Activated T-helper 2 cell treated with anti-CD3 and anti-CD28 coated beads, Interferon-gamma antibody, Interleukin-2, Interleukin-4, amounts not matched to agents 10 μg/mL and 5 μg/mL and 100 μg/mL, durations not matched to agents 14 hours and 24 hours and 36 hours (primary cell): ENCODE data around the gene PXT1. TPM values are rescaled to one million over a fixed set of nuclear protein-coding genes. Genes with fewer than 3 reads are reported as not detected.
"Not testable (repeated sequence)": the region's sequence is repeated elsewhere in the genome, so short reads cannot be mapped to it uniquely, and the experiment has no call there.

Experiments
- DNase-seq: peaks from one replicate; pipeline ENCODE4 v3.0.0; 2021; ENCODE audit warnings: low spot score
- H3K27ac Mint-ChIP-seq: one replicate; pipeline ENCODE4 v1.8.0; 2021; ENCODE audit warnings: mixed read lengths
- H3K27me3 Mint-ChIP-seq: one replicate; pipeline ENCODE4 v1.8.0; 2021; ENCODE audit warnings: low read depth, mixed read lengths
- H3K36me3 Mint-ChIP-seq: one replicate; pipeline ENCODE4 v1.8.0; 2021; ENCODE audit warnings: low read depth, mixed read lengths
- H3K4me1 Mint-ChIP-seq: one replicate; pipeline ENCODE4 v1.8.0; 2021; ENCODE audit warnings: low read depth, mixed read lengths
- H3K4me3 Mint-ChIP-seq: one replicate; pipeline ENCODE4 v1.8.0; 2021; ENCODE audit warnings: low read depth, mild to moderate bottlenecking, moderate library complexity, mixed read lengths
- H3K9me3 Mint-ChIP-seq: one replicate; pipeline ENCODE4 v1.8.0; 2021; ENCODE audit warnings: mixed read lengths
- intact Hi-C: fragments of 100-400 bp; cut with micrococcal nuclease; formaldehyde crosslinking; loops from one replicate; pipeline ENCODE4 v1.15.1; 2023
- total RNA-seq: library from RNA; stranded (reverse); gene quantifications from 2 replicates; pipeline ENCODE4 v1.2.3, GENCODE V29; 2022

The PXT1 gene
- total RNA-seq, 1 donor from 2014 or later, result 0.27 TPM

DNA sequence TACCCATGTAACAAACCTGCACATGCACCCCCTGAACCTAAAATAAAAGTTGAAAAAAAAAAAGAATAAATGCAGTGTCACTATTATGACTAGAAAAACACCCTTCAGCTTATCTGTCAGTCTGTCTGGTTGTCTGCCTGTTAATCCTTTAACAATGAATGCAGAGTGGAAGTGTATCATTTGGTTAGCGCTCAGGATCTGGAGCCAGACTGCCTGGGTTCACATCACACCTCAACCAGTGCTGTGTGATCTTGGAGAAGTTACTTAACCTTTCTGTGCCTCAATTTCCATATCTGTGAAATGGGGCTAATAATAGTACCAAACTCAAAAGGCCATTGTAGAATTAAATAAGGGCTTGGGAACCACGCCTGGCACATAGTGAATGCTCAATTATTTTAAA is 72.0 kb downstream of the PXT1 start:
- H3K27ac Mint-ChIP-seq, result no peak overlapping the region
- peaks cover 9% of the 10 kb centered on the region for H3K27me3 Mint-ChIP-seq
- H3K4me3 Mint-ChIP-seq, result no peak overlapping the region
- H3K4me1 Mint-ChIP-seq, result no peaks in the 10 kb centered on the region
- H3K36me3 Mint-ChIP-seq, result no peaks in the 10 kb centered on the region
- no peak for DNase-seq
- intact Hi-C loops, result no loop called here
- H3K9me3 Mint-ChIP-seq, result no peaks in the 10 kb centered on the region

DNA sequence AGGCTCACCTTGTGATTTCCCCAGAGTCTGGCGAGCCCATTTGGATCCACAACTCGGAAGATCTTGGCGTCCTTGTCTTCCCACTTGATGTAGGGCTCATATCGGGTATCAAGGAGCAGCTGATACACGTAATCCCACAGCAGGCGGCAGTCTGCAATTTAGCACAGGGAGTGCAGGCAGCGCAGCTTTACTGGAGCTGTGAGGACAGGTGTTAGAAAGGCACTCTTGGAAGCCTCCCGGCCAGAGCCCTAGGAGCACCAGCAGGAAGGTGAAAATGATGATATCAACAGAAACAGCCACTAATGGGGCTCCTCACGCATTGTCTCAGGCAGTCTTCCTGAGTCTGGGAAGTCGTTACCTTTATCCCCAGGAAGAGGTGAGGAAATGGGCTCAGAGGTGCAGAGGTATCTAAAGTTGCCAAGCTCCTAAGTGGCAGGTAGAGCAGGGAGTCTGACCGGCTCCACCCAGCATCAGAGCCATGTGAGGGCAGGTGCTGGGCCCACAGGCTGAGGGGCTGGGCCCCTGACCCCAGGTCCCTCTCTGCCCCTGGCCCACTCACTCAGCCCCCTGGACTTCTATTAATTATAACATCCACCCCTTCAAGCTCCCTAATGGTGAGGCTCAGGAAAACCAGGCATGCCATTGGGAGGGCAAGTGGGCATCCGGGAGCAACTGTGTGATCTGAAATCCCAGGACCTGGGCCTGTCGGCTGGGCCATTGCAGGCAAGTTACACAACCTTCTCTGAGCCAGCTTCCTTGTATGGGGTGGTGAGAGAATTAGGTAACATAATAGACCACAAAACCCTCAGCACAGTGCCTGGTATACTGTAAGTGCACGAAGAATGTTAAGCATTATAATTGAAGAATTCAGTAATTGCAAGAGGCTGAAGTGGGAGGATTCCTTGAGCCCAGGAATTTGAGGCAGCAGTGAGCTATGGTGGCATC is 73.5 kb downstream of the PXT1 start:
- intact Hi-C loops, result no loop called here
- H3K4me3 Mint-ChIP-seq, result no peak overlapping the region

DNA sequence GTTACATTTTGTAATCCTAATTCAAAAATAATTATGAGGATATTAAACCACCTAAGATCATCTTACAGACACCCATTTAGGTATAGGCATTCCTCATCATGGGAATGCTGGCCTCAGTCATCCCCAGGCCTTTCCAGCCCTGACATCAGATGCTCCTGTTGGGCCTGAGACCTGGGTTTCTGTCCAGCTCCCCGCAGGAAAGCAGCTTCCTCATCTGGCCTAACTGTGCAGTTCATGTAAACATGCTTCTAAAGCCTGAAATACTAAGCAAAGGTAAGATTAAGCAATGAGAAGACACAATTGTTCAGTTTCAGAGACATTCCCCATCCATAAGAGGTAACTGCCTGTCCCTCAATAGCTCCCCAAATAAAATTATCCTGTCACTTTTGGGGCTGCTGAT is 74.2 kb downstream of the PXT1 start:
- Mint-ChIP-seq H3K27ac (no peak overlapping the region), H3K36me3 (no peaks in the 10 kb centered on the region), H3K9me3 (no peaks in the 10 kb centered on the region), H3K4me1 (peaks cover 6% of the 10 kb centered on the region), H3K4me3 (no peak overlapping the region), H3K27me3 (peaks cover 9% of the 10 kb centered on the region)
- DNase-seq, result no peak
- intact Hi-C loops, result no loop called here

More for the DNA sequence above, 73.5 kb downstream of the PXT1 start:
- no peak for DNase-seq
- no peak overlapping the region for H3K27ac Mint-ChIP-seq
- H3K36me3 Mint-ChIP-seq, result no peaks in the 10 kb centered on the region
- peaks cover 6% of the 10 kb centered on the region for H3K4me1 Mint-ChIP-seq
- H3K27me3 Mint-ChIP-seq, result peaks cover 9% of the 10 kb centered on the region
- no peaks in the 10 kb centered on the region for H3K9me3 Mint-ChIP-seq

DNA sequence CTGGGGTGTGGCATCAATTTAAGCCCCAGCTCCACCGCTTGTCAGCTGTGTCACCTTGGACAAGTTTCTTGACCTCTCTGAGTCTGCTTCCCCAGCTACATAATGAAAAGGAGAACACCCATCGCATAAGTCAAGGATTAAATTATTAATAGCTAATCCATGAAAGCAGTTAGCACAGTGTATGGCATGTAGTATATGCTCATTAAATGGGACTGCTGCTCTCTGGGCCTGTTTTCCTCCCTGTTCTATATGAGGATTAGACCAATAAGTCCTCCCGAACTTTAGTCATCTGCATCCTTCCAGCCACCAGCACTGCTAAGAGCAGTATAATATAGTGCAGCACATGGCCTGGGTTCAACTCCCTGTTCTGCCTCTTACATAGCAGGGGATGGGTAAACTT is 74.9 kb downstream of the PXT1 start:
- H3K36me3 Mint-ChIP-seq, result no peaks in the 10 kb centered on the region
- H3K27ac Mint-ChIP-seq, result no peak overlapping the region
- peaks cover 7% of the 10 kb centered on the region for H3K27me3 Mint-ChIP-seq
- DNase-seq, result no peak
- intact Hi-C loops, result no loop called here
- no peaks in the 10 kb centered on the region for H3K9me3 Mint-ChIP-seq
- H3K4me3 Mint-ChIP-seq, result no peak overlapping the region
- H3K4me1 Mint-ChIP-seq, result peaks cover 6% of the 10 kb centered on the region

DNA sequence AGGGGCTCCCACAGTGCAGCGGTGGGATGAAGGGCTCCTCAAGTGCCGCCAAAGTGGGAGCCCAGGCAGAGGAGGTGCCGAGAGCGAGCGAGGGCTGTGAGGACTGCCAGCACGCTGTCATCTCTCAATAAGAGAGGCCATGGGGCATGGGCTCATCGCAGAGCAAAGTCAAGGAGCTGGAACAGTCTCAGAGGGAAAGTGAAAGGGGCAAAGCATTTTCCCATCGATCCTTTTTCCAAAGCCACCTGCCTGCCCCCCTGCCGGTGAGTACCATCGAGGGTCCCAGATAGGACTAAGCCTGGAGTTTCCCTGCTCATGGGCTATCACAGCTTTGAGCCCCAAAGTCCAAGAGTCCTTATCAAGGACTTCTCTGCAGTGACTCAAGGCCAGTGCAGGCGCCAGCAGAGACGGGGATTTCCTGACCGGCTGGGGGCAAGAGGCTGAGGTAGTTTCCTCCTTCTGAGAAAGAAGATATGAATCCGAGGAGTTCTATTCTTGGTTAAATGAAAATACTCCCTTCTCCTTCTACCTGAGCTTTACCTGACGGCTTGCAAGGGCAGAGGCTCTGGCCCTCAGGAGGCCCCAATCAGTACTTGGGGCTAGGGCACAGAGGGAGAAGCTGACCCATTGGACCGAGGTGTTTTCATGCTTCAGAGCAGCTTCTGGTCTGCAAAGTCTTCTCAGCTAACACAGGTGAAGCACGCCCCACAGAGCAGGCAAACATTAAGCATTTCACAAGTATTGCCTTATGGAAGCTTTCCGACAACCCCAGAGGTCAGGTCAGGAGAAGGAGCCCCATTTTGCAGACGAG is 77.8 kb downstream of the PXT1 start:
- no peak for DNase-seq
- H3K27me3 Mint-ChIP-seq, result peaks cover 3% of the 10 kb centered on the region
- H3K4me1 Mint-ChIP-seq, result peaks cover 10% of the 10 kb centered on the region
- H3K4me3 Mint-ChIP-seq, result no peak overlapping the region
- no peak overlapping the region for H3K27ac Mint-ChIP-seq
- no peaks in the 10 kb centered on the region for H3K36me3 Mint-ChIP-seq
- no peaks in the 10 kb centered on the region for H3K9me3 Mint-ChIP-seq
- intact Hi-C loops, result loop anchor here (5.0 kb wide), 1 partner anchor 243 kb away; no protein-coding TSS in a partner anchor

DNA sequence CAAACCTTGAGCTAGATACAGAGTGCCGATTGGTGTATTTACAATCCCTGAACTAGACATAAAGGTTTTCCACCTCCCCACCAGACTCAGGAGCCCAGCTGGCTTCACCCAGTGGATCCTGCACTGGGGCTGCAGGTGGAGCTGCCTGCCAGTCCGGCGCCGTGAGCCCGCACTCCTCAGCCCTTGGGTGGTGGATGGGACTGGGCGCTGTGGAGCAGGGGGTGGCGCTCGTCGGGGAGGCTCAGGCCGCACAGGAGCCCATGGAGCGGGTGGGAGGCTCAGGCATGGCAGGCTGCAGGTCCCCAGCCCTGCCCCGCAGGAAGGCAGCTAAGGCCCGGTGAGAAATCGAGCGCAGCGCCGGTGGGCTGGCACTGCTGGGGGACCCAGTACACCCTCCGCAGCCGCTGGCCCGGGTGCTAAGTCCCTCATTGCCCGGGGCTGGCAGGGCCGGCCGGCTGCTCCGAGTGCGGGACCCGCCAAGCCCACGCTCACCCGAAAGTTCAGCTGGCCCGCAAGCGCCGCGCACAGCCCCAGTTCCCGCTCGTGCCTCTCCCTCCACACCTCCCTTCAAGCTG is 78.5 kb downstream of the PXT1 start:
- H3K27me3 Mint-ChIP-seq, H3K36me3 Mint-ChIP-seq, DNase-seq, H3K9me3 Mint-ChIP-seq, H3K27ac Mint-ChIP-seq, H3K4me3 Mint-ChIP-seq: not testable (repeated sequence)
- intact Hi-C loops, result loop anchor here (5.0 kb wide), 1 partner anchor 242 kb away; no protein-coding TSS in a partner anchor
- peaks cover 11% of the 10 kb centered on the region for H3K4me1 Mint-ChIP-seq

DNA sequence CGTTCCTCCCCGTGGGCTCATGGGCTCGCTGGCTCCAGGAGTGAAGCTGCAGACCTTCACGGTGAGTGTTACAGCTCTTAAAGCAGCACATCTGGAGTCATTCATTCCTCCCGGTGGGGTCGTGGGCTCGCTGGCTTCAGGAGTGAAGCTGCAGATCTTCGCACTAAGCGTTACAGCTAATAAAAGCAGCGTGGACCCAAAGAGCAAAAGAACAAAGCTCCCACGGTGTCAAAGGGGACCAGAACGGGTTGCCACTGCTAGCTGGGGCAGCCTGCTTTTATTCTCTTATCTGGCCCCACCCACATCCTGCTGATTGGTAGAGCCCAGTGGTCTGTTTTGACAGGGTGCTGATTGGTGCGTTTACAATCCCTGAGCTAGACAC is 79.3 kb downstream of the PXT1 start:
- H3K4me3 Mint-ChIP-seq, H3K27ac Mint-ChIP-seq, H3K36me3 Mint-ChIP-seq, H3K9me3 Mint-ChIP-seq, DNase-seq, H3K27me3 Mint-ChIP-seq: not testable (repeated sequence)
- intact Hi-C loops, result loop anchor here (5.0 kb wide), 1 partner anchor 241 kb away; no protein-coding TSS in a partner anchor
- H3K4me1 Mint-ChIP-seq, result peaks cover 17% of the 10 kb centered on the region

DNA sequence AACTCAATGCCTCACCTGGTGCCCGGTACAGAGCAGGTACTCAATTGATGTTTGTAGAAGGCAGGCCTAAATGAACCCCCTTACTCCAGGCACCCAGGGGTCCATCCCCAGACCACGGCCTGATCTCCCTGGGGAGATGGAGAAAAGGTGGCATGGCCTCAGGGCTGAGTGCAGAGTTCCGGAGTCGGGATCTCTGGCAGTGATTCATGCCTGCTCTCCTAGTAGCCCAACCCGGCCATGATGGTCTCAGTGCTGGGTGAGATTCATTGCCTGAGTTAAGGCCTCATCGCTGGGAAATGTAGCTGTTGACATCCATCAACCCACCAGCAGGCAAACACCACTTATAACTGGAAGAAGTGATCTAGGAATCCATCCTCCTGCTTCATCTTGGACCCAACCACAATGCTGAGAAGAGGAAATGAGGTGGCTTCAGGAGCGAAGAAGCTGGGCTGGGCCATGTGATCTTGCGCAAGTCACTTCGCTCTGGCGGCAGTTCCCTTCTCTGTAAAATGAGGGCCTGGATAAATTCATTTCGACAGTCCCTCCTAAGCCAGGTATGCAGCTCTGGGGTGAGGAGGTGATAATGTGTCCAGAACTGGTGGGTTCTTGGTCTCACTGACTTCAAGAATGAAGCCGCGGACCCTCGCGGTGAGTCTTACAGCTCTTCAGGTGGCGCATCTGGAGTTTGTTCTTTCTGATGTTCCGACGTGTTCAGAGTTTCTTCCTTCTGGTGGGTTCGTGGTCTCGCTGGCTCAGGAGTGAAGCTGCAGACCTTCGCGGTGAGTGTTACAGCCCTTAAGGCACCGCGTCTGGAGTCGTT is 79.9 kb downstream of the PXT1 start:
- Mint-ChIP-seq H3K27me3 (peaks cover 12% of the 10 kb centered on the region), H3K4me1 (peaks cover 22% of the 10 kb centered on the region), H3K4me3 (no peak overlapping the region), H3K9me3 (no peaks in the 10 kb centered on the region), H3K27ac (no peak overlapping the region), H3K36me3 (no peaks in the 10 kb centered on the region)
- intact Hi-C loops, result loop anchor here (5.0 kb wide), 1 partner anchor 240 kb away; no protein-coding TSS in a partner anchor
- DNase-seq, result no peak

DNA sequence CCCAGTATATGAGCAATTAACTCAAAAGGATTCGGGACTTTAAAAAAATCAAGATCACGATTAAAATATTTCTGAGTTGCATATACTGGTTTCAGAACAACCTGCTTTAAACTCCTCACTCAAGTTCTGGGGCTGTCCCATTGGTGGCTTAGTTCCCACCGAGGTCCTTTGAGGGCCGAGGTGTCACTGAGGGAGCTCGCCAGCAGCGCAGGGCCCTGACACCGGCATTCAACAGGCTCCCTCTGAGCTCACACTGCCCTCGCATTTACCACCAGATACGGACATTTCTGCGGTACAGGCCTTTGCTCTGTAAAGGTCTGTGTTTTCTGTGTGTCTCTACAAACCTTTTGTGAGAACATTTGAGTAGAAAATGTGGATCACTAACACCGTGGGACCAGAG is 81.6 kb downstream of the PXT1 start:
- no peak for DNase-seq
- no peak overlapping the region for H3K27ac Mint-ChIP-seq
- intact Hi-C loops, result loop anchor here (2.0 to 5.0 kb wide), 2 partner anchors 239 to 332 kb away; no protein-coding TSS in a partner anchor
- no peaks in the 10 kb centered on the region for H3K36me3 Mint-ChIP-seq
- no peak overlapping the region for H3K4me3 Mint-ChIP-seq
- H3K4me1 Mint-ChIP-seq, result peaks cover 32% of the 10 kb centered on the region
- peaks cover 21% of the 10 kb centered on the region for H3K27me3 Mint-ChIP-seq
- H3K9me3 Mint-ChIP-seq, result no peaks in the 10 kb centered on the region

DNA sequence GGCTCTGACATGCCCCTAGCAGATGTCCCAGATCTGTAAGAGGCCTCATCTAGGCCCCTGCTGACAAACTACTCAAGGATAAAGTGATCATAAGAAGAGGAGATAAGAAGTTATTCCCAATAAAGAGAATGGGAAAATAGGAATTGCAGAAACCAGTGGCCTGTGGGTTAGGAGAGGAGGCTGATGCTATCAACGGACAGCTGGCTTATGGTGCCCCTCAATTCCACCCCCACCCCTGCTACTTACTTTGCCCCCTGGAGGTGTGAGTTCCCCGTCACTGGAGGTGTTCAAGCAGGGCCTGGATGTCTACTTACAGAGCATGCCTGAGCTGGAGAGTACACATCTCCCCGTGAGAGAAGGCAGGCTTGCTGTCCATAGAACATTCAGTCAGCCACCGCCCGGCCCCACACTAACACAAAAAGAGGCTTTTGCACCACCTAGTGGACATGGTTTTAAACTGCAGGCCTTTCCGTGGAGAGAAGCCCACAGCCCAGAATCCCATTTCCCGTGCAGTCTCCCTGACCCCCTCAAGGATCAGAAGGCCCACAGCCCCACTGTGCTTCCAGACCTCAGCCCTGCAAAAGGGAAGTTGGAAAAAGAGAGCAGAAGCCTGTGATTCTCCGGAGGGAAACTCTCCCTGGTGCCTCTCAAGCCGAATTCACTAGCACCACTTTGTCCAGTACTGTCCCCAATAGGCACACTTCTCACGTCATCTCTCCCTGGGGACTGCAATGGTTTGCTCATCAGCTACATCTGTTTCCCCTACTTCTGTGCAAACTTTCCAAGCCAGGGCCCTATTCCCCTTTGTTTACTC is 82.2 kb downstream of the PXT1 start:
- no peaks in the 10 kb centered on the region for H3K9me3 Mint-ChIP-seq

DNA sequence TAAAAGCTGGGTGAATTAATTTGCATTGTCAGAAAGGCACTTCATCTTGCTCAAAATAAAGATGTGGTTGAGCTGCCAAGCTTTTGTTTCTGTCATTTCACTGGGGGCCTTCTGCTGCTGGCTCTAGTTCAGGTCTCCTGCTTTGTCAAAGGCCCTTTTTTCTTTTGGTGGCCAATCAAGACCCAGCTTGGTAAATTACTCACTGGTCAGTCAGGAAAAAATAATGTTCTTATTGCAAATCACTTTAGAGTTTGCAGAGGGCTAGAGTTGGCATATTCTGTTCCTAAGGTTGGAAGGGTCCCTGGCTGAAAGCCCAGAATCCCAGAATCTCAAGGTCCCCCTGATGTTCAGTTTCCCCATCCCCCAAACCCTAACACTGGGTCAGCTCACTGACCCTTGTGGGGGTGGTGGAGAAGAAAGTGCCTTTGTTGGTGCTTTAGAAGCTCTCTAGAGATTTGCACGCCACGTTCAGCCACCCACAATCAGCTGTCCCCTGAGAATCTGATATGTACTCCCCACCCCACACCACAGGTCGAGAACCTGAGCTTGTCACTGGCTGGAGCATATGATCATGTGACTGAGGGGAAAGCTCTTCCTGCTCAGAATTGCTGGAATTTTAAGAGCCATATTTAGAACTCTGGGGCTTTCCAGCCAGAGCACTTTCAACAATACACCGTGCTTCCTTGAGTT is 84.3 kb downstream of the PXT1 start:
- Mint-ChIP-seq H3K9me3 (peaks cover 5% of the 10 kb centered on the region), H3K27ac (no peak overlapping the region), H3K27me3 (peaks cover 37% of the 10 kb centered on the region), H3K4me3 (no peak overlapping the region), H3K4me1 (peaks cover 35% of the 10 kb centered on the region), H3K36me3 (no peaks in the 10 kb centered on the region)
- intact Hi-C loops, result no loop called here
- DNase-seq, result no peak

More for the DNA sequence above, 82.2 kb downstream of the PXT1 start:
- DNase-seq, result peak; percentile 59
- intact Hi-C loops, result loop anchor here (1.0 to 5.0 kb wide), 4 partner anchors 19 to 332 kb away; no protein-coding TSS in a partner anchor
- Mint-ChIP-seq H3K27me3 (peaks cover 25% of the 10 kb centered on the region), H3K36me3 (no peaks in the 10 kb centered on the region), H3K27ac (no peak overlapping the region), H3K4me1 (peaks cover 38% of the 10 kb centered on the region), H3K4me3 (no peak overlapping the region)
